HepG2 (cell line): ENCODE data around the gene CDH13.

ENCODE experiments used
- CTCF ChIP-seq: sonication (generic); formaldehyde crosslinking; IDR thresholded peaks from 2 replicates; pipeline ENCODE4 v1.5.0; 2020; ENCODE audit warnings: mild to moderate bottlenecking, missing genetic modification reagents, moderate library complexity
- KDM1A ChIP-seq: IDR thresholded peaks from 2 replicates; pipeline ENCODE4 v1.6.1; 2016; ENCODE audit warnings: missing compliant biosample characterization
- POLR2AphosphoS5 ChIP-seq: IDR thresholded peaks from 2 replicates; pipeline ENCODE4 v1.6.1; 2012; ENCODE audit warnings: low read depth, low read length
- ZBTB37 ChIP-seq: sonication (generic); formaldehyde crosslinking; IDR thresholded peaks from 2 replicates; pipeline ENCODE4 v1.4.0; 2020; ENCODE audit warnings: mild to moderate bottlenecking, missing genetic modification reagents
- ZNF253 ChIP-seq: sonication (generic); formaldehyde crosslinking; IDR thresholded peaks from 2 replicates; pipeline ENCODE4 v1.8.0; 2022; ENCODE audit warnings: mild to moderate bottlenecking, missing genetic modification reagents, borderline replicate concordance
- ZNF512 ChIP-seq: sonication (generic); formaldehyde crosslinking; IDR thresholded peaks from 2 replicates; pipeline ENCODE4 v1.4.0; 2020; ENCODE audit warnings: mild to moderate bottlenecking, missing genetic modification reagents

- TF ChIP-seq KDM1A (CRISPR knock-in tag) (no peak), POLR2AphosphoS5 (no peak), ZNF253 (CRISPR knock-in tag) (no peak), ZBTB37 (CRISPR knock-in tag) (no peak), CTCF (no peak), ZNF512 (CRISPR knock-in tag) (no peak)
Observed at GRCh38 chr16:82987767-82988166, 361.0 kb downstream of the CDH13 start.
